Measurements from ENCODE around the gene BPIFB4.
"Not testable (repeated sequence)": the region's sequence is repeated elsewhere in the genome, so short reads cannot be mapped to it uniquely, and the experiment has no call there.

BPIFB4 gene

GRCh38 chr20:33103556-33103955 is 24.1 kb downstream of the BPIFB4 start:
- H3K4me3 ChIP-seq (replicated peaks; ENCODE audit: low read depth, low read length): no peak overlapping the region
- DNase-seq (ENCODE audit: low read depth): no peak
- TF ChIP-seq, protein P1, sequence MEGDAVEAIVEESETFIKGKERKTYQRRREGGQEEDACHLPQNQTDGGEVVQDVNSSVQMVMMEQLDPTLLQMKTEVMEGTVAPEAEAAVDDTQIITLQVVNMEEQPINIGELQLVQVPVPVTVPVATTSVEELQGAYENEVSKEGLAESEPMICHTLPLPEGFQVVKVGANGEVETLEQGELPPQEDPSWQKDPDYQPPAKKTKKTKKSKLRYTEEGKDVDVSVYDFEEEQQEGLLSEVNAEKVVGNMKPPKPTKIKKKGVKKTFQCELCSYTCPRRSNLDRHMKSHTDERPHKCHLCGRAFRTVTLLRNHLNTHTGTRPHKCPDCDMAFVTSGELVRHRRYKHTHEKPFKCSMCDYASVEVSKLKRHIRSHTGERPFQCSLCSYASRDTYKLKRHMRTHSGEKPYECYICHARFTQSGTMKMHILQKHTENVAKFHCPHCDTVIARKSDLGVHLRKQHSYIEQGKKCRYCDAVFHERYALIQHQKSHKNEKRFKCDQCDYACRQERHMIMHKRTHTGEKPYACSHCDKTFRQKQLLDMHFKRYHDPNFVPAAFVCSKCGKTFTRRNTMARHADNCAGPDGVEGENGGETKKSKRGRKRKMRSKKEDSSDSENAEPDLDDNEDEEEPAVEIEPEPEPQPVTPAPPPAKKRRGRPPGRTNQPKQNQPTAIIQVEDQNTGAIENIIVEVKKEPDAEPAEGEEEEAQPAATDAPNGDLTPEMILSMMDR (IDR thresholded peaks at IDR 0.05; ENCODE audit: low read length, missing control alignments): no peak

DNA sequence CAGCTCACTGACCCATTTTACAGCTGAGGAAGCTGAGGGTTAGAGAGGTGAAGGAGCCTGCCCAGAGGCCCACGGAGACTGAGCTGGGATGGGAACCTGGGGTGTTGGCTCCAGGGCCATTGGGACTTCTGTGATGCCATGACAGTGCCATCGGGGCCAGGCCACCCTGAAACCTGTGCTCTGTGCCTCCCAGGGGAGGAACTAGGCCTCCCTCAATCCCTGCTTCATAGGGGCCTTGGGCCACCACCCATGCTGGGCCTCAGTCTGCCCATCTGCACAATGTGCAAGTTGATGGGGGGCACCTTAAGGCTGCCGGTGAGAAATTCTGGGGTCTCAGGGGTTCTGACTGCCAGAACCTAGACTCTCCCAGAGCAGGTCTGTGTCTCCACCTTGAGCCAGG is 24.9 kb downstream of the BPIFB4 start:
- no peak for DNase-seq (ENCODE audit: low read depth)
- TF ChIP-seq, protein P1 (IDR thresholded peaks at IDR 0.05; ENCODE audit: low read length, missing control alignments): no peak

DNA sequence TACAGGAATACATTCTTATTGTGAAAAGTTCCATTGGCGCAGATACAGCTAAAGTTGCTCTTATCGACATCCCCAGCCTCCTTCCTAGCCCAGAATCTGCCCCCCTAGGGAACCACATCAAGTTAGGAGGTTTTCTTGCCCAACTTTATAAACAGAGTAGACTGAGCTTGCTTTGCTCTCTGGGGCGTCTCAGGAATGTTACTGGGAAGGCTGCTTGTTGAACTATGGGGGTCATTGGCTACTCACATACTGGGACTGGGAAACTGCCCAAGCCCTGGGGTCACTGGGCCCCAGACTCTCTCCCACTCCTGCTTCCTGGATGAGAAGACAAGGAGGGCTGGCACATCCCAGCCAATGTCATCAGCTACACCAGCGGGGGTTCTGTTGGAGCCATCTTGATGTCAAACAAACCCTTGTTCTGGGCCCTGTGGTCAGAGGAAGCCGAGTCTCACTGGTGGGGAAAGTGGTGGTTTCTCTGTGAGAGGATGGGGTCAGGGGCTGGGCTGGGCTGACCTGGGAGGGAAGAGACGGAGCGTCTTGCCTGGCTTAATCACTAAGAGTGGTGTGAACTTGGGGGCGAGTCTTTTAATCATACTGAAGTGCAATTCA is 26.0 kb downstream of the BPIFB4 start:
- TF ChIP-seq, protein P1 (IDR thresholded peaks at IDR 0.05; ENCODE audit: low read length, missing control alignments): no peak
- no peak overlapping the region for H3K4me3 ChIP-seq (replicated peaks; ENCODE audit: low read depth, low read length)
- no peak for DNase-seq (ENCODE audit: low read depth)

More for the DNA sequence above, 24.9 kb downstream of the BPIFB4 start:
- H3K4me3 ChIP-seq (replicated peaks; ENCODE audit: low read depth, low read length): no peak overlapping the region

DNA sequence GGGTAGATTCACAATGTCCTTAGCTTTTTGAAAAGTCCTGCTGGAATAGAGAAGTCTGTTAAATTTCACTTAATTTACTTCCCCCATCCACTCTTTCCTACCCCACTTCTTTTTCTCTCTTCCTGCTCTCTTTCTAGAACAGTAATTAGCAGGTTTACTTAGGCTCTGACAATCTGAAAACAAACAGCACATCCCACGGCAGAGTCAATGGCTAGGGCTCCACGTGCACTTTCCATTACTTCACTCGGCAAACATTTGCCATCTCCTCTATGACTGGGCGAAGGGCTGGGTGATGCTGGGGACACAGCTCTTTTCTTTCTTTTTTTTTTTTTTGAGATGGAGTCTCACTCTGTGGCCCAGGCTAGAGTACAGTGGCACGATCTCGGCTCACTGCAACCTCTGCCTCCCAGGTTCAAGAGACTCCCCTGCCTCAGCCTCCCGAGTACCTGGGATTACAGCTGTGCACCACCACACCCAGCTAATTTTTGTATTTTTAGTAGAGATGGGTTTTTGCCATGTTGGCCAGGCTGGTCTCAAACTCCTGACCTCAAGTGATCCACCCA is 26.7 kb downstream of the BPIFB4 start:
- not testable (repeated sequence) for H3K4me3 ChIP-seq (replicated peaks; ENCODE audit: low read depth, low read length); DNase-seq (ENCODE audit: low read depth)

- no peak overlapping the region for H3K4me3 ChIP-seq (replicated peaks; ENCODE audit: low read depth, low read length)
- DNase-seq (ENCODE audit: low read depth): no peak
- TF ChIP-seq, protein P1 (IDR thresholded peaks at IDR 0.05; ENCODE audit: low read length, missing control alignments): no peak
Measured at GRCh38 chr20:33108661-33109060, 29.2 kb downstream of the BPIFB4 start.

- no peak overlapping the region for H3K4me3 ChIP-seq (replicated peaks; ENCODE audit: low read depth, low read length)
- DNase-seq (ENCODE audit: low read depth): no peak
- TF ChIP-seq, protein P1 (IDR thresholded peaks at IDR 0.05; ENCODE audit: low read length, missing control alignments): no peak
Measured at GRCh38 chr20:33110147-33110825, 30.8 kb downstream of the BPIFB4 start.

DNA sequence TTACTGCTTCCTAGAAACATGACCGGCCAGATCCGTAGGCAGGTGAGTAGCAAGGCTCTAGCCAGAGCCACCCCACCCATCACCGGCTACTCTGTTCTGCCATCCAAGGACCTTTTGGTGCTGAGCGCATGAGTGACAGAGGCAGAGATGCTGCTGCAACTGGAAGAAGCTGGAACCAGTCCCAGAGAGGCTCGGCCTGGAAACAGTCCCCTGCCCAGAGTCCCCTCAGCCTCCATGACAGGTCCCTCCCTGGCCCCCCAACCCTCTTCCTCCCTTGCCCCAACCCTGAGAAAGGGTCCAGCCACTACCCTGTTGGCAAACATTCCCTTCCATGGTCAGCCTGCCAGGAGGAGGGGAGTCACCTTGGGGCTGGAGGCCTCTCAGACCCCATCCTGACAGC is 31.9 kb downstream of the BPIFB4 start:
- TF ChIP-seq, protein P1 (IDR thresholded peaks at IDR 0.05; ENCODE audit: low read length, missing control alignments): no peak
- H3K4me3 ChIP-seq (replicated peaks; ENCODE audit: low read depth, low read length): no peak overlapping the region
- DNase-seq (ENCODE audit: low read depth): no peak

Data from fibroblast of pulmonary artery (primary cell).